Right lung (tissue), 10 donors: ENCODE measurements around the gene CPHXL2. TPM values are rescaled to one million over a fixed set of nuclear protein-coding genes. Genes with fewer than 3 reads are reported as not detected.
A peak's percentile ranks its signal among the peaks of the same experiment; 100 is the strongest.

ENCODE experiments used
- DNase-seq, 2 donors: peaks; one replicate each; pipeline ENCODE4 v3.0.0-alpha.2; 2013
- long read RNA-seq, 8 donors: transcript quantifications; one replicate each; lab custom pipeline, GENCODE V29; 2026
- polyA plus RNA-seq, 5 donors: library from polyadenylated mRNA; unstranded; fragments of 120-200 nt; gene quantifications; one replicate each; pipeline versions ENCODE4 v1.2.1 to v1.2.3, GENCODE V29; 2013; ENCODE audit warnings: inconsistent platforms in 1 of 5, low replicate concordance in 1 of 5; ENCODE audit not compliant: insufficient read length in 5 of 5, insufficient read depth in 1 of 5

The CPHXL2 gene
- polyA plus RNA-seq: under 1 TPM in 4 of 5 donors, not detected in 1; 0.09 to 0.30 (median 0.20) TPM
- long read RNA-seq, donor 1: 0 reads
- long read RNA-seq, donor 2: 0 reads
- long read RNA-seq, donor 3: 0 reads
- long read RNA-seq, donor 4: 0 reads
- long read RNA-seq, donor 5: 0 reads
- long read RNA-seq, donor 6: 0 reads
- long read RNA-seq, donor 7: 0 reads
- long read RNA-seq, donor 8: 0 reads

- no peak for DNase-seq
Observed at GRCh38 chr16:75676909-75677308, at the start of gene CPHXL2. TSS of gene CPHXL2 (minus strand) at chr16:75677009. CDS start at chr16:75676999, 10 bp downstream.

GRCh38 chr16:75726390-75726789 is 49.6 kb upstream of the CPHXL2 start, which contains the start of gene CPHXL:
TSS of gene CPHXL (minus strand) at chr16:75726490. CDS start at chr16:75726442, 48 bp downstream.
- no peak for DNase-seq

GRCh38 chr16:75718452-75718851 is 41.6 kb upstream of the CPHXL2 start:
- DNase-seq: no peak

GRCh38 chr16:75714661-75715060 is 37.9 kb upstream of the CPHXL2 start:
- no peak for DNase-seq

GRCh38 chr16:75710344-75710743 is 33.5 kb upstream of the CPHXL2 start:
- no peak for DNase-seq

GRCh38 chr16:75703306-75703705 is 26.5 kb upstream of the CPHXL2 start:
- no peak for DNase-seq

GRCh38 chr16:75702242-75702641 is 25.4 kb upstream of the CPHXL2 start:
- DNase-seq: no peak

GRCh38 chr16:75701361-75701760 is 24.6 kb upstream of the CPHXL2 start, which contains the start of gene DUXB:
TSS of gene DUXB (minus strand) at chr16:75701461. CDS start at chr16:75701418, 43 bp downstream.
- DNase-seq: no peak

- no peak for DNase-seq
Observed at GRCh38 chr16:75697571-75697970, 20.8 kb upstream of the CPHXL2 start.

- no peak for DNase-seq
Observed at GRCh38 chr16:75695708-75696107, 18.9 kb upstream of the CPHXL2 start.

- DNase-seq: no peak
Observed at GRCh38 chr16:75687361-75687760, 10.6 kb upstream of the CPHXL2 start.

GRCh38 chr16:75682308-75682707 is 5.5 kb upstream of the CPHXL2 start:
- DNase-seq: no peak

GRCh38 chr16:75679366-75679765 is 2.6 kb upstream of the CPHXL2 start:
- DNase-seq: no peak

- no peak for DNase-seq
Observed at GRCh38 chr16:75667503-75667902, 9.3 kb downstream of the CPHXL2 start.

GRCh38 chr16:75660726-75661302 is 16.0 kb downstream of the CPHXL2 start:
- no peak for DNase-seq

- DNase-seq: no peak
Observed at GRCh38 chr16:75660321-75660720, 16.5 kb downstream of the CPHXL2 start.

GRCh38 chr16:75658175-75658574 is 18.6 kb downstream of the CPHXL2 start:
- no peak for DNase-seq

- no peak for DNase-seq
Observed at GRCh38 chr16:75653922-75654321, 22.9 kb downstream of the CPHXL2 start.

- peak; percentile 78 to 84 for DNase-seq
Observed at GRCh38 chr16:75648265-75649076, 28.3 kb downstream of the CPHXL2 start.

- peak; percentile 93 to 94 for DNase-seq
Observed at GRCh38 chr16:75647492-75648264, 29.1 kb downstream of the CPHXL2 start, which contains the start of the genes KARS1 and TERF2IP. TSS of gene KARS1 (minus strand) at chr16:75647665. CDS start at chr16:75647639, 26 bp downstream. TSS of gene TERF2IP (plus strand) at chr16:75647773. CDS start at chr16:75647883, 110 bp downstream.

- DNase-seq: no peak
Observed at GRCh38 chr16:75647112-75647491, 29.7 kb downstream of the CPHXL2 start.
